Activated T-cell treated with anti-CD3 and anti-CD28 coated beads, Interleukin-2, amount 50 U/mL, for 24 hours (primary cell): ENCODE data around the gene SLAIN2.
"Not testable (repeated sequence)": the region's sequence is repeated elsewhere in the genome, so short reads cannot be mapped to it uniquely, and the experiment has no call there.

Experiments used
- DNase-seq: peaks from one replicate; pipeline ENCODE4 v3.0.0-alpha.2; 2020
- H3K27ac Mint-ChIP-seq: 2 replicates; pipeline ENCODE4 v1.8.0; 2020; ENCODE audit warnings: mild to moderate bottlenecking, mixed read lengths
- H3K27me3 Mint-ChIP-seq: 2 replicates; pipeline ENCODE4 v1.8.0; 2020; ENCODE audit warnings: mixed read lengths
- H3K36me3 Mint-ChIP-seq: 2 replicates; pipeline ENCODE4 v1.8.0; 2020; ENCODE audit warnings: low read depth, mixed read lengths
- H3K4me1 Mint-ChIP-seq: 2 replicates; pipeline ENCODE4 v1.8.0; 2020; ENCODE audit warnings: low read depth, mixed read lengths
- H3K4me3 Mint-ChIP-seq: 2 replicates; pipeline ENCODE4 v1.8.0; 2020; ENCODE audit warnings: mild to moderate bottlenecking, moderate library complexity, mixed read lengths
- H3K9me3 Mint-ChIP-seq: 2 replicates; pipeline ENCODE4 v1.8.0; 2020; ENCODE audit warnings: mixed read lengths

Gene SLAIN2

DNA sequence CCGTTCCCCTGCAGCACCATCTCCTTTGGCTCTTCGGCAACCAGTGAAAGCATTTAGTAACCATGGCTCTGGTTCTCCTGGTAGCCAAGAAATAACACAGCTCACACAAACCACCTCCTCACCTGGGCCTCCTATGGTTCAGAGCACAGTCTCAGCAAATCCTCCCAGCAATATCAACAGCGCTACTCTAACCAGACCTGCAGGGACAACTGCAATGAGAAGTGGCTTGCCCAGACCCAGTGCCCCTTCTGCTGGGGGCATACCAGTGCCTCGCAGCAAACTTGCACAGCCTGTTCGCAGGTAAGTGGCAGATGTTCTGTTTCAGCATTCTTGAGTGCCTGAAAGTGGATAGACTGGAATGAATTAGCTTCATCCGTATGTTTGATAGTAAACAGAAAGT lies 78.8 kb downstream of the SLAIN2 start:
- Mint-ChIP-seq H3K4me1 (peaks cover 3% of the 10 kb centered on the region), H3K9me3 (no peaks in the 10 kb centered on the region), H3K36me3 (peaks cover 56% of the 10 kb centered on the region), H3K27ac (no peak overlapping the region), H3K4me3 (no peak overlapping the region), H3K27me3 (no peaks in the 10 kb centered on the region)
- DNase-seq, result no peak

DNA sequence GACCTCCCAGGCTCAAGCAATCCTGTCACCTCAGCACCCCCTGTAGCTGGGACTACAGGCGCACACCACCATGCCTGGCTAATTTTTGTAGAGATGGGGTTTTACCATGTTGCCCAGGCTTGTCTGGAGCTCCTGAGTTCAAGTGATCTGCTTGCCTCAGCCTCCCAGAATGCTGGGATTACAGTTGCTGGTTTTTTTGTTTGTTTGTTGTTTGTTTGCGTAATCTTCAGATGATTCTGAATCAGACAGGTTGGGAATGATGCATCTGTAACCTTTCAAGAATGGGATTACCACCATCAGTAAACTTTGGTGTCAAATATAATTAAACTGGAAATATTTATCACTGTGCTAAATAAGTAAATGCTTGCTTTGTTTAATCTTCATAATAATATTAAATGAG lies 79.8 kb downstream of the SLAIN2 start:
- H3K4me1 Mint-ChIP-seq, result peaks cover 3% of the 10 kb centered on the region
- no peak overlapping the region for H3K4me3 Mint-ChIP-seq
- H3K27ac Mint-ChIP-seq, result no peak overlapping the region
- peaks cover 56% of the 10 kb centered on the region for H3K36me3 Mint-ChIP-seq
- DNase-seq, result no peak
- no peaks in the 10 kb centered on the region for H3K27me3 Mint-ChIP-seq
- no peaks in the 10 kb centered on the region for H3K9me3 Mint-ChIP-seq

DNA sequence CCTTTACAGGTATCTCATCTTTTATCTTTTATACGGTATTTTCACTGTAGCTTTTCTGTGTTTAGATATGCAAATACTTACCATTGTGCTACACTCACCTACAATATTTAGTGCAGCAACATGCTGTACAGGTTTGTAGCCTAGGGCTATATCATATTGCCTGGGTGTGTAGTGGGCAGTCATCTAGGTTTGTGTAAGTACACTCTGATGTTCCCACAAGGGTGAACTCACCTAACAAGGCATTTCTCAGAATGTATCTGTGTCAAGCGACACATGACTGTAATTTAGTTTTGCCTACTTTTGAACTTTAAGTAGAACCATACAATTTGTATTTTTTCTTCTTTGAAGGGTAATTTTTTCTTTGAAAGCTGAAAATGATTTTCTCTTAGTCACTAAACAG lies 87.6 kb downstream of the SLAIN2 start:
- H3K4me1 Mint-ChIP-seq, result peaks cover 50% of the 10 kb centered on the region
- no peak overlapping the region for H3K27ac Mint-ChIP-seq
- H3K27me3 Mint-ChIP-seq, result no peaks in the 10 kb centered on the region
- peaks cover 24% of the 10 kb centered on the region for H3K36me3 Mint-ChIP-seq
- no peaks in the 10 kb centered on the region for H3K9me3 Mint-ChIP-seq
- DNase-seq, result no peak
- no peak overlapping the region for H3K4me3 Mint-ChIP-seq

DNA sequence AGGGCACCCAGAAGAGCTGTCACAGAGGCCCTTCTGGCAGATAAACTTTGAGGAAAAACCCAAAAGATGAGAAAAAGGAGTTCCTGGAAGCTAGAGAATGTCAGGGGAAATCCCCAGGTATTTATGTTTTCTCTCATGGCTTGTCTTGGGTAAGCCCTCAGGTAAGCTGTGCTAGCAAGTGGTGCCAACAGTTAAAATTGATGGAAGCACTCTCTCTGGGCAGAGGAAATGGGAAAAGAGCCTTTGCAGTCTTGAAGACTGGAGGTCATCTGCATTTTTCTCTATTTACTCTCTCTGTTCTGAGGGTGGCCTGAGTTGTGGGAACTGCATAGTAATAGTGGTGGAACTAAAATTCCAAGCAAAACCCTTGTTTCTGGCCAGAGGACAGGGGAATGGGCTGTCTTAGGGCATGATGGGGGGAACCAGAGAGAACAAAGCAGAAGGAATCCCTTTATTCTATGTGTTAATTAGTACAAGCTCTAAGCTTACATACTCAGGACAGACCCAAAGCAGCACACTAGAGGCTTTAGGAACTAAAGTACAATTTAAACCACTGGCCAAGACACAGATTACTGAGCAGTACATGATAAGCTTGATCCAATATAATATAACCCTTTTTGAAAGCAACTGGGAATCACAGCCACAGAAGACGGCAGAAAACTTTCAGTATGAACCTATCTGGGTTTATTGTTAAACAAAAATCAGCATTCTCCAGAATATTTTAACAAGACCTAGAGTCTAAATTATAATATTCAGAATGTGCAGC lies 88.6 kb downstream of the SLAIN2 start:
- Mint-ChIP-seq H3K4me1 (peaks cover 49% of the 10 kb centered on the region), H3K27ac (no peak overlapping the region), H3K27me3 (no peaks in the 10 kb centered on the region), H3K4me3 (no peak overlapping the region), H3K9me3 (no peaks in the 10 kb centered on the region), H3K36me3 (peaks cover 24% of the 10 kb centered on the region)
- DNase-seq, result no peak

DNA sequence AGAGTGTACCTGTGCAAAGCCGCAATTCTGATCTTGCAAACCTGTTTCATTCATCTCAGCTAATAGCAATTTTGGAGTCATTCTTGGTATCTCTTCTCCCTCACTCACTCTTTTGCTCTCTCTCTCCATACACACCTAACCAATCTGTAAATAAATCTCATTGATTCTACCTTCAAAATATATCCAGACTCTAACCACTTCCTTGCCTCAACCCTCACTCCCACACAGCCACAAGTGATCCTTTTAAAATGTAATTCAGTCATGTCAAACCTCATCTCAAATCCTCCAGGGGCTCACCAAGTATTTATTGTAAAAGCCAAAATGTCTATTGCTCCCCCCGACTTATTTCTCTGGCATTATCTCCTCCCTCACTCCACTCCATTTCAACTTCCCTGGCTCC lies 90.1 kb downstream of the SLAIN2 start:
- Mint-ChIP-seq H3K27me3 (no peaks in the 10 kb centered on the region), H3K9me3 (no peaks in the 10 kb centered on the region), H3K27ac (peak overlapping the region; percentile 7), H3K4me3 (no peak overlapping the region), H3K4me1 (peaks cover 46% of the 10 kb centered on the region), H3K36me3 (peaks cover 20% of the 10 kb centered on the region)
- DNase-seq, result no peak

DNA sequence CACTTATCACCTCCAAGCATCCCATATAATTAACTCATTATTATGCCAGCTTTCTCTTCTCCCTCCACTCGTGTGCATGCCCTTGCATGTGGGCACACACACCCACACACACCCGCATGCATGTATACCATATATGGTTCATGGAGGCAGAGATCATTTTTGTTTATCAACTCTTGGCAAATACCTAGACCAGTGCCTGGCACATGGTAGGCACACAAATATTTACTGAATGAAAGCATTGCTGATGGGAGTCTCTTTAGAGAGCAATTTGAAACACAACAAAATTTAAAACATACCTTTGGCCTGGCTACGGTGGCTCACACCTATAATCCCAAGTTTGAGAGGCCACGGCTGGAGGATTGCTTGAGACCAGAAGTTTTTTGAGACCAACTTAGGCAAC lies 90.7 kb downstream of the SLAIN2 start:
- DNase-seq, result no peak
- Mint-ChIP-seq H3K4me1 (peaks cover 46% of the 10 kb centered on the region), H3K4me3 (no peak overlapping the region), H3K27me3 (no peaks in the 10 kb centered on the region), H3K9me3 (no peaks in the 10 kb centered on the region), H3K27ac (no peak overlapping the region), H3K36me3 (peaks cover 16% of the 10 kb centered on the region)

DNA sequence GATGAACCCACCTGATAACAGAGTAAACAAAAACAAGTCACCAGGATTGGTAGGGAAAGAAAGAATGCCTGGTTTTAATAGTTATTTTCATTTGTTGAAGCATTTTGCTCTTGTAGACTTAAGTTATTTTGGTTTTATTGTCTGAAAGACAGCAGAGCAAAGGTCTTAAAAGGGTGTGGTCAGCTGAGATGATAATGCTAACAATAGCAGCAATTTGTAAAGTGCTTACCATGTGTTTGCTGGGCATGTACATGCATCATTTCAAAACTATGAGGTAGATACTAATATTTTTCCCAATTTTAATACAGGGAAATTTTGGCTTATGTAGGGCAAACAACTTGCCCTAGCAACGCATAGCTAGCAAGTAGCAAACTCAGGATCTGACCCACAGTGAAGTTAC lies 95.0 kb downstream of the SLAIN2 start:
- no peak overlapping the region for H3K27ac Mint-ChIP-seq
- H3K4me3 Mint-ChIP-seq, result no peak overlapping the region
- no peaks in the 10 kb centered on the region for H3K36me3 Mint-ChIP-seq
- DNase-seq, result no peak
- H3K4me1 Mint-ChIP-seq, result peaks cover 11% of the 10 kb centered on the region
- no peaks in the 10 kb centered on the region for H3K9me3 Mint-ChIP-seq
- H3K27me3 Mint-ChIP-seq, result no peaks in the 10 kb centered on the region

DNA sequence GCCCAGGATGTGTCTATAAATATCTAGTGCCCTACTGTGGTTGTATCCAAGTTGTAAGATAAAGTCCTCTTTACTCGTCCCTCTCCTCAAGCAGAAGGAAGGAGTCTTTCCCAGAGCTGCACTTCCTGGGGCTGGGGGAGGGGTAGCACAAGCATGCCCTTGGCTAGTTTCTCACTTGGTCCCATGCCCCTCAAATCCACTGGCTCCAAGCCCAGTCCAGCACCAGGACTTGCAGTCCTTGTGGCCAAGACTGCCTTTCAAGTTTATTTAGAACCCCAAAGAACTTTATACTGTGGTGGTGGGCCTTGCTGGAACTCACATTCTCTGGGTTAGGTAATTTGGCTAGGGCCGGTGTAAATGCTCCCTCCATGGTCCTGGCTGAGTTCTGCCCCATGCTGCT lies 98.7 kb downstream of the SLAIN2 start:
- Mint-ChIP-seq H3K27ac (no peak overlapping the region), H3K4me3 (no peak overlapping the region), H3K4me1 (peaks cover 2% of the 10 kb centered on the region), H3K36me3 (no peaks in the 10 kb centered on the region), H3K9me3 (no peaks in the 10 kb centered on the region), H3K27me3 (no peaks in the 10 kb centered on the region)
- no peak for DNase-seq

DNA sequence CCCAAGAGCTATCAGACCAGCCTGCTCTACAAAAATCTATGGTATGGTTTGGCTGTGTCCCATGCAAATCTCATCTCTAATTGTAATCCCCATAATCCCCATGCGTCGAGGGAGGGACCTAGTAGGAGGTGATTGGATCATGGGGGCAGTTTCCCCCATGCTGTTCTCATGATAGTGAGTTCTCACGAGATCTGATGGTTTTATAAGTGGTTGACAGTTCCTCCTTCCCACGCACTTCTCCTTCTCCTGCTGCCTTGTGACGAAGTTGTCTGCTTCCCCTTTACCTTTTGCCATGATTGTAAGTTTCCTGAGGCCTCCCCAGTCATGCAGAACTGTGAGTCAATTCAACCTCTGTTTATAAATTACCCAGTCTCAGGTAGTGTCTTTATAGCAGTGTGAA lies 99.6 kb downstream of the SLAIN2 start:
- not testable (repeated sequence) for H3K27ac Mint-ChIP-seq, H3K36me3 Mint-ChIP-seq, H3K4me1 Mint-ChIP-seq, H3K9me3 Mint-ChIP-seq, H3K4me3 Mint-ChIP-seq, H3K27me3 Mint-ChIP-seq, DNase-seq

DNA sequence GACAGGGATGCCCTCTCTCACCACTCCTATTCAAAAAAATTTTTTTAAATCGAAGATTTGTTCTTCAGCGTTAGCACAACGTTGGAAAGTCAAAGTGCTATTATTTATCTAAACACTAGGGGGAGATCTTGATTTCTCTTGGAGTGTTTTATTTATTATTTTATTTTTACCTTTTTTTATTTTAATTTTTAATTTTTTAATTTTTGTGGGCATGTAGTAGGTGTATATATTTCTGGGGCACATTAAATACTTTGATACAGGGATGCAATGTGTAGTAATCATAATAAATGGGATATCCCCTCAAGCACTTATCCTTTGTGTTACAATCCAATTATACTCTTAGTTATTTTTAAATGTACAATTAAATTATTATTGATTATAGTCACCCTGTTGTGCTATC lies 104.4 kb downstream of the SLAIN2 start:
- Mint-ChIP-seq H3K9me3 (no peaks in the 10 kb centered on the region), H3K4me3 (no peak overlapping the region), H3K4me1 (peaks cover 2% of the 10 kb centered on the region), H3K36me3 (no peaks in the 10 kb centered on the region), H3K27ac (no peak overlapping the region), H3K27me3 (no peaks in the 10 kb centered on the region)
- no peak for DNase-seq

DNA sequence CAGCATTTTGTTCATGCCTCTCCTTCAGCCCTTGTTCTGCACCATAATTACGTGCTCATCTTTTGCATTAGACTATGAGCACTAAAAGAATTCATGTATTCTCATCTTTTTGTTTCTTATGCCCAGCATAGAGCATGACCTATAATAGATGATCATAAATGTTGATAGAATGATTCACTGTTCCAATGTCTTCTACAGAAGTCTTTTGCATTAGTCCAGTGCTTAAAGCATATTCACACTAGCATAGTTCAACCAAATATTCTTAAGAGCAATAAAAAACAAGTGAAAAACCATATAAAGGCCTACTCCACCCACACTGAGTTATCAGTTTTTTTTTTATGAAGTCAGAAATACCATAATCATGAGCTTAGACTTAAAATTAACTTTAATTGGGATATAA lies 105.3 kb downstream of the SLAIN2 start:
- Mint-ChIP-seq H3K4me3 (no peak overlapping the region), H3K9me3 (no peaks in the 10 kb centered on the region), H3K27ac (no peak overlapping the region), H3K36me3 (no peaks in the 10 kb centered on the region), H3K27me3 (no peaks in the 10 kb centered on the region), H3K4me1 (no peaks in the 10 kb centered on the region)
- DNase-seq, result no peak

DNA sequence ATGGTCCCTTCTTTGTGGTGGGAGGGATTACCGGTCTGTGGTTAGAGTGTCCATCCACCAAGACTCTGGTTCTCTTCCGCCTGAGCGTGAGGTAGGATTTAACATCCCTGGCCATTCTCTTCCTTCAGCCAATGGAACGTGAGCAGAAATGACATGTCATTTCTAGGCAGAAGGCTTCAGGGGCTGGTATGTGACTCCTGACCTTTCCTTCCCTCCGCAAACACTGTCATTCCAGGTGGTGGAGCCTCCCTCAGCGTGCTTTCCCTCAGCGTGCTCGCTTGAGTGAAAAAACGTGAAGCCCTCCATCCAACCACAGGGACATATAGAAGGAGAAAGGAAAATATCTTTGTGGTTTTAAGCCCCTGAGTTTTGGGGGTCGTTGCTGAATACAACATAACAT lies 107.8 kb downstream of the SLAIN2 start:
- no peak for DNase-seq
- Mint-ChIP-seq H3K27ac (no peak overlapping the region), H3K36me3 (no peaks in the 10 kb centered on the region), H3K9me3 (no peaks in the 10 kb centered on the region), H3K4me3 (no peak overlapping the region), H3K4me1 (no peaks in the 10 kb centered on the region), H3K27me3 (peaks cover 5% of the 10 kb centered on the region)

DNA sequence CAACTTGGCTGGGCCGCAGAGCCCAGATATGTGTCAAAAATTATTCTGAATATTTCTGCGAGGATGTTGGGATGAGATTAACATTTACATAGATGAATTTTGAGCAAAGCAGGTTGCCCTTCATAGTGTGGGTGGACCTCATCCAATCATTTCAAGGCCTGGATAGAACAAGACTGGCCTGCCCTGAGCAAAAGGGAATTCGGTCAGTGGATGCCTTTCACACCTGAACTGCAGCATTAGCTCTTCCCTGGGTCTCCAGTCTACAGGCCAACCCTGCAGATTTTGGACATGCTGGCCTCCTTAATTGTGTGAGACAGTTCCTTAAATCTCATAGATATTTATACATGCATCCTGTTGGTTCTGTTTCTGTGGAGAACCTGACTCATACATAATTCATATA lies 109.4 kb downstream of the SLAIN2 start:
- no peak overlapping the region for H3K27ac Mint-ChIP-seq
- H3K4me3 Mint-ChIP-seq, result no peak overlapping the region
- H3K27me3 Mint-ChIP-seq, result peaks cover 5% of the 10 kb centered on the region
- H3K9me3 Mint-ChIP-seq, result no peaks in the 10 kb centered on the region
- no peaks in the 10 kb centered on the region for H3K4me1 Mint-ChIP-seq
- H3K36me3 Mint-ChIP-seq, result no peaks in the 10 kb centered on the region
- no peak for DNase-seq

DNA sequence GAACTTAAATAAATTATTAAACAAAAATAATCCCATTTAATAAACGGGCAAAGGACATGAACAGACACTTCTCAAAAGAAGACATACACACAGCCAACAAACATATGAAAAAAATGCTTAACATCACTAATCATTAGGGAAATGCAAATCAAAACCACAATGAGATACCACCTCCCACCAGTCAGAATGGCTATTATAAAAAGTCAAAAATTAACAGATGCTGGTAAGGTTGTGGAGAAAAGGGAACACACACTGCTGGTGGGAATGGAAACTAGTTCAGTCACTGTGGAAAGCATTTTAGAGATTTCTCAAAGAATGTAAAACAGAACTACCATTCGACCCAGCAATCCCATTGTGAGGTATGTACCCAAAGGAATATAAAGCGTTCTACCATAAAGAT lies 110.3 kb downstream of the SLAIN2 start:
- not testable (repeated sequence) for DNase-seq, H3K9me3 Mint-ChIP-seq, H3K4me1 Mint-ChIP-seq, H3K27ac Mint-ChIP-seq, H3K4me3 Mint-ChIP-seq, H3K27me3 Mint-ChIP-seq, H3K36me3 Mint-ChIP-seq

DNA sequence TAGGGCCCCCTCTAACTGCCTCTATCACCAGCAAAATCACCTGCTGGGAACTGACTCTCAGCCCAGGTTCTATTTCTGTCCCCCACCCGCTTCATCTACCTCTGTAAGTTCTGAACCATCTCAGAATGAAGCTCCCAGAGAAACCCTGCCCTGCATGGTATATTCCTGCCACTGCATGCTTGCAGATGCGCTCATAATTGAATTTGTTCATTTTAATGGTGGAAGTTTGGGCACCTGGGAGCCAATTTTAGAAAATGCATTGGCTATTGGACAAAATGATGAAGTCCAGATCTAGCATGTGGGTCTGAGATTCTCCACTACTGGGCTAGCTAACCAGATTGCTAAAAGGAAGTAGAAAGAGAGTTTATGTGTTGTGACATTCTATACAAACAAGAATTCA lies 113.3 kb downstream of the SLAIN2 start:
- H3K36me3 Mint-ChIP-seq, result no peaks in the 10 kb centered on the region
- H3K9me3 Mint-ChIP-seq, result no peaks in the 10 kb centered on the region
- peaks cover 5% of the 10 kb centered on the region for H3K27me3 Mint-ChIP-seq
- no peak overlapping the region for H3K4me3 Mint-ChIP-seq
- DNase-seq, result no peak
- no peak overlapping the region for H3K27ac Mint-ChIP-seq
- no peaks in the 10 kb centered on the region for H3K4me1 Mint-ChIP-seq

DNA sequence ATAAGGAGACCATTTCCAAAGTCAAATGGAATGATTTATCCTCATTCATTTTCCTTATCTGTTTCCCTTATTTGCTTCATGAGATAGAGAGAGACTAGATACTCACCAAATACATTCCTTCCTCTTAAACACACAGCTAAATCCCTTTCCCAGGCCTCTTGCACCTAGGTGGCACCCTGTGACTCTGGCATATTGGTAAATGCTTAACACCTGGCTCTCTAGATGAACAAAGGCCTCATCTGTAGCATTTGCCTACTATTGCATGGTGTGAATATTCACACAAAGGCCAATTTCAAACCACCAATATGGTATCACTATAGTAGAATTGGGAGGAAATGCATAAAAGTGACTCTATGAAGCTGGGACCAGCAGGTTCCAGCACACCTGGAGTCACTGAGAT lies 119.7 kb downstream of the SLAIN2 start:
- Mint-ChIP-seq H3K4me3 (no peak overlapping the region), H3K27me3 (no peaks in the 10 kb centered on the region), H3K4me1 (no peaks in the 10 kb centered on the region), H3K9me3 (no peaks in the 10 kb centered on the region), H3K36me3 (no peaks in the 10 kb centered on the region), H3K27ac (no peak overlapping the region)
- DNase-seq, result no peak
